K562 (cell line): ENCODE results near the gene TMEM176B. TPM values are rescaled to one million over a fixed set of nuclear protein-coding genes. Genes with fewer than 3 reads are reported as not detected.

Source experiments
- CC2D1A ChIP-seq: fragments of 450-650 bp; IDR thresholded peaks from 2 replicates; pipeline ENCODE4 v1.6.1; 2017; ENCODE audit warnings: mild to moderate bottlenecking
- CHCHD3 ChIP-seq: fragments of 250-450 bp; sonication (Bioruptor Pico); IDR thresholded peaks from 2 replicates; pipeline ENCODE4 v2.1.2; 2022; ENCODE audit warnings: mild to moderate bottlenecking
- CTCFL ChIP-seq: IDR thresholded peaks from 2 replicates; pipeline ENCODE4 v1.6.1; 2011; ENCODE audit warnings: borderline replicate concordance, low read depth, mild to moderate bottlenecking, moderate library complexity, low read length; ENCODE audit not compliant: insufficient read depth, poor library complexity, severe bottlenecking
- E2F3 ChIP-seq: fragments of 250-450 bp; sonication (Bioruptor Pico); IDR thresholded peaks from 2 replicates; pipeline ENCODE4 v1.4.0; 2020; ENCODE audit warnings: mild to moderate bottlenecking
- FOSL1 ChIP-seq: fragments of 200-800 bp; sonication (Bioruptor generic); conservative IDR thresholded peaks from 2 replicates; pipeline ENCODE4 v1.6.1; 2016; ENCODE audit warnings: missing genetic modification characterization, missing compliant biosample characterization
- HDAC2 ChIP-seq: fragments of 450-650 bp; IDR thresholded peaks from 2 replicates; pipeline ENCODE4 v1.6.1; 2016; ENCODE audit warnings: mild to moderate bottlenecking
- HNRNPLL ChIP-seq: fragments of 200-400 bp; formaldehyde crosslinking; IDR thresholded peaks from 2 replicates; pipeline ENCODE4 v1.6.1; 2017; ENCODE audit warnings: low read length, low read depth, mild to moderate bottlenecking; ENCODE audit not compliant: poor library complexity, severe bottlenecking
- KAT8 ChIP-seq: fragments of 450-650 bp; IDR thresholded peaks from 2 replicates; pipeline ENCODE4 v1.6.1; 2016; ENCODE audit warnings: low read depth, mild to moderate bottlenecking
- KHSRP ChIP-seq: fragments of 450-650 bp; IDR thresholded peaks from 2 replicates; pipeline ENCODE4 v1.6.1; 2017
- MAFK ChIP-seq: IDR thresholded peaks from 2 replicates; pipeline ENCODE4 v1.6.1; 2011; ENCODE audit warnings: low read length, improper control_type of control experiment
- MTA2 ChIP-seq: fragments of 450-650 bp; IDR thresholded peaks from 2 replicates; pipeline ENCODE4 v1.6.1; 2016; ENCODE audit warnings: low read depth
- NFE2 ChIP-seq: IDR thresholded peaks from 2 replicates; pipeline ENCODE4 v1.6.1; 2014; ENCODE audit warnings: antibody characterized with exemption, low read depth
- NR2C2 ChIP-seq, 2 experiments: fragments of 200-800 bp in 1 of 2; sonication (Bioruptor generic) in 1 of 2; sonication (generic) in 1 of 2; formaldehyde crosslinking in 1 of 2; IDR thresholded peaks; 2 replicates each; pipeline versions ENCODE4 v1.6.1 to v1.8.0; 2016 to 2022; ENCODE audit warnings: mild to moderate bottlenecking in 1 of 2, missing compliant biosample characterization in 1 of 2, missing genetic modification characterization in 1 of 2, missing genetic modification reagents in 1 of 2
- PHF21A ChIP-seq: fragments of 450-650 bp; IDR thresholded peaks from 2 replicates; pipeline ENCODE4 v1.6.1; 2017; ENCODE audit warnings: low read depth, borderline replicate concordance
- PTBP1 ChIP-seq: fragments of 200-400 bp; formaldehyde crosslinking; IDR thresholded peaks from 2 replicates; pipeline ENCODE4 v1.6.1; 2017; ENCODE audit warnings: low read depth, low read length
- SAP30 ChIP-seq: fragments of 200-600 bp; sonication (generic); IDR thresholded peaks from 2 replicates; pipeline ENCODE4 v1.6.1; 2012; ENCODE audit warnings: borderline replicate concordance, low read depth, mild to moderate bottlenecking, moderate library complexity, low read length, control low read depth, inconsistent platforms; ENCODE audit not compliant: insufficient read depth, poor library complexity, severe bottlenecking
- SMARCA5 ChIP-seq: fragments of 450-650 bp; IDR thresholded peaks from 2 replicates; pipeline ENCODE4 v1.6.1; 2016
- STAG1 ChIP-seq: sonication (generic); formaldehyde crosslinking; IDR thresholded peaks from 2 replicates; pipeline ENCODE4 v1.5.0; 2020; ENCODE audit warnings: missing genetic modification reagents, borderline replicate concordance
- TEAD1 ChIP-seq, 2 experiments: fragments of 450-650 bp in 1 of 2; sonication (generic) in 1 of 2; formaldehyde crosslinking; IDR thresholded peaks; 2 replicates each; pipeline versions ENCODE4 v1.4.0 to v1.8.0; 2020 to 2022; ENCODE audit warnings: mild to moderate bottlenecking in 2 of 2, missing genetic modification reagents in 1 of 2
- TRIM28 ChIP-seq: fragments of 450-650 bp; IDR thresholded peaks from 2 replicates; pipeline ENCODE4 v1.6.1; 2017
- YY1 ChIP-seq, 3 experiments: IDR thresholded peaks; 2 replicates each; pipeline ENCODE4 v1.6.1; 2011; ENCODE audit warnings: low read length in 2 of 3, mild to moderate bottlenecking in 2 of 3, moderate library complexity in 2 of 3, borderline replicate concordance in 1 of 3, control low read depth in 1 of 3, low read depth in 1 of 3; ENCODE audit not compliant: insufficient read depth in 3 of 3, insufficient replicate concordance in 2 of 3, control insufficient read depth in 1 of 3, insufficient read length in 1 of 3; ENCODE audit errors: extremely low read depth in 1 of 3
- ZBTB49 ChIP-seq: sonication (generic); formaldehyde crosslinking; IDR thresholded peaks from 2 replicates; pipeline ENCODE4 v1.8.0; 2022; ENCODE audit warnings: missing genetic modification reagents, mild to moderate bottlenecking, borderline replicate concordance
- ZC3H4 ChIP-seq: sonication (generic); formaldehyde crosslinking; IDR thresholded peaks from 2 replicates; pipeline ENCODE4 v1.9.0; 2021; ENCODE audit warnings: missing genetic modification reagents, borderline replicate concordance
- ZNF12 ChIP-seq: sonication (generic); formaldehyde crosslinking; IDR thresholded peaks from 2 replicates; pipeline ENCODE4 v1.4.0; 2020; ENCODE audit warnings: mild to moderate bottlenecking, missing genetic modification reagents
- polyA plus RNA-seq, 8 experiments: library from polyadenylated mRNA; depleted of rRNA in 4 of 8; stranded (reverse) in 5 of 8; unstranded in 3 of 8; fragments of >200 nt; fragmentation: Nextera tagmentation in 2 of 8; fragmentation: Illumina TruSeq in 1 of 8; extraction: Ambion mirVana in 2 of 8; extraction: Trizol in 1 of 8; gene quantifications; 2 replicates each; pipeline versions ENCODE4 v1.2.1 to v1.2.3, GENCODE V29; 2011 to 2014; ENCODE audit warnings: inconsistent platforms in 1 of 8, missing spikeins in 1 of 8
- total RNA-seq, 7 experiments: library from RNA; depleted of rRNA in 6 of 7; stranded (reverse); fragments of >200 nt in 6 of 7; fragmentation: Illumina TruSeq in 2 of 7; extraction: Trizol in 2 of 7; gene quantifications; 2 replicates each; pipeline versions ENCODE4 v1.2.1 to v1.2.3, GENCODE V29; 2011 to 2021; ENCODE audit warnings: low replicate concordance in 1 of 7

TMEM176B gene
- total and polyA plus RNA-seq, 9 of the 15 experiments (the other 6 are each of a cell fraction or from before 2014, with no cell fraction given) = 0.19 to 0.60 TPM; not detected in 7

- TF ChIP-seq ZBTB49 (CRISPR knock-in tag) (no peak), PTBP1 (no peak), CHCHD3 (no peak), ZNF12 (no peak), PHF21A (no peak), NFE2 (no peak), MAFK (no peak), NR2C2 (CRISPR knock-in tag; IDR thresholded peaks at IDR 0.05) (no peak), NR2C2 (tag; IDR thresholded peaks at IDR 0.05) (peak; percentile 74), STAG1 (CRISPR knock-in tag) (no peak), SAP30 (no peak), ZC3H4 (CRISPR knock-in tag) (no peak), KHSRP (no peak), HNRNPLL (no peak), SMARCA5 (no peak), MTA2 (peak; percentile 39; the same call in 1 of the 2 replicates), CC2D1A (peak; percentile 28; the same call in 1 of the 2 replicates), TRIM28 (no peak), KAT8 (no peak), TEAD1 (CRISPR knock-in tag; IDR thresholded peaks at IDR 0.05) (peak in 1 of 2 experiments; percentile 83; a peak in 1 of 4 replicates), E2F3 (CRISPR knock-in tag) (no peak), HDAC2 (peak; percentile 99), CTCFL (no peak), YY1 (IDR thresholded peaks at IDR 0.05; ENCODE audit: borderline replicate concordance in 1 of 3, control insufficient read depth in 1 of 3, extremely low read depth in 1 of 3, insufficient read depth in 3 of 3, insufficient read length in 1 of 3, insufficient replicate concordance in 2 of 3, low read depth in 1 of 3, low read length in 2 of 3) (no peak), FOSL1 (tag) (peak; percentile 44; the same call in 1 of the 2 replicates)
These were observed 12.6 kb downstream of the TMEM176B start (continued) for GRCh38 chr7:150787321-150788281.
